ENCODE measurements around the gene RNASE7.

Gene RNASE7

GRCh38 chr14:21047378-21047781, 5.2 kb downstream of the RNASE7 start:
- no peaks in the 10 kb centered on the region for H3K36me3 ChIP-seq (ENCODE audit: insufficient read depth, low read length)
- no peak overlapping the region for H3K9ac ChIP-seq (ENCODE audit: low read depth, low read length)
- H3K9me3 ChIP-seq (ENCODE audit: control insufficient read depth, insufficient read depth, low read length) = no peaks in the 10 kb centered on the region
- H3K4me1 ChIP-seq (ENCODE audit: insufficient read depth, low read length) = no peaks in the 10 kb centered on the region

DNA sequence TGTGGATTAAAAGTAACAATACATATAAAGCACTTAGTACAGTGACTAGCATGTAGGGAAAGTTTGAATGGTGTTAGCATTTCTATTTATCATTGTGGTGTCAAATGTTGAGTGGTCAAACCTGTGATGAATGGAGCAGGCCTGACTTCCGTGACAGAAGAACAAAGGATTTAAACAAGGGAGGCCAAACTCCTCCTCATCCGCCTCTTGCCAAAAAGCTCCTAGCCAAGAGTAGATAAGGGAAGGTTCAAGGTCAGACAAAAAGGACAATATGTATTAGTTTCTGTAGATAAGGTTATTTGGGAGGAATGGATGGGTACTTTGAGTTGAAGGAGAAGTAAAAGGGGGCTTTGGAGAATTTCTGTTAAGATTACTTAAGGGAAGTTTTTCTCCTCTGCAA, 6.5 kb downstream of the RNASE7 start:
- Histone ChIP-seq H3K4me1 (ENCODE audit: insufficient read depth, low read length) (no peaks in the 10 kb centered on the region), H3K36me3 (ENCODE audit: insufficient read depth, low read length) (no peaks in the 10 kb centered on the region), H3K9me3 (ENCODE audit: control insufficient read depth, insufficient read depth, low read length) (no peaks in the 10 kb centered on the region), H3K9ac (ENCODE audit: low read depth, low read length) (no peak overlapping the region)

DNA sequence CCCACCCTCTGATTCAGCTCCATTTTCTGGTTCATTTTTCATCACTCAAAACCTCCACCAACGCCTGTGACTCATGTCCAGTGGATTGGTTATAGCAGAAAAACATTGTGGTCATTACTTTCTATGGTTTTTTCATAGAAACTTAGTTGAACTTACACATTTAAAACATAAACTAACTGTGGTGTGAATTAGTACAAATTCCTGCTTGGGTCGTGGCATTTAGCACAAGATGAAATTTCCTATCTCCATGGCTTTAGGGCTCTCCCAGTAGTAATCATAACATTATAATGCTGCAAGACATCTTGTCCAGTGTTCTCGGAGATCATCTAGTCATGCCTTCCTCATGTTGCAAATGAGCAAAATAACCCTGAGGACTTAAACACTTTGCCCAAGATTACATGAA, 7.1 kb downstream of the RNASE7 start:
- Histone ChIP-seq H3K4me1 (ENCODE audit: insufficient read depth, low read length) (no peaks in the 10 kb centered on the region), H3K9ac (ENCODE audit: low read depth, low read length) (no peak overlapping the region), H3K9me3 (ENCODE audit: control insufficient read depth, insufficient read depth, low read length) (no peaks in the 10 kb centered on the region), H3K36me3 (ENCODE audit: insufficient read depth, low read length) (no peaks in the 10 kb centered on the region)

GRCh38 chr14:21050597-21050996, 8.4 kb downstream of the RNASE7 start:
- H3K9me3 ChIP-seq (ENCODE audit: control insufficient read depth, insufficient read depth, low read length) = no peaks in the 10 kb centered on the region
- H3K9ac ChIP-seq (ENCODE audit: low read depth, low read length) = no peak overlapping the region
- H3K4me1 ChIP-seq (ENCODE audit: insufficient read depth, low read length) = no peaks in the 10 kb centered on the region
- no peaks in the 10 kb centered on the region for H3K36me3 ChIP-seq (ENCODE audit: insufficient read depth, low read length)

DNA sequence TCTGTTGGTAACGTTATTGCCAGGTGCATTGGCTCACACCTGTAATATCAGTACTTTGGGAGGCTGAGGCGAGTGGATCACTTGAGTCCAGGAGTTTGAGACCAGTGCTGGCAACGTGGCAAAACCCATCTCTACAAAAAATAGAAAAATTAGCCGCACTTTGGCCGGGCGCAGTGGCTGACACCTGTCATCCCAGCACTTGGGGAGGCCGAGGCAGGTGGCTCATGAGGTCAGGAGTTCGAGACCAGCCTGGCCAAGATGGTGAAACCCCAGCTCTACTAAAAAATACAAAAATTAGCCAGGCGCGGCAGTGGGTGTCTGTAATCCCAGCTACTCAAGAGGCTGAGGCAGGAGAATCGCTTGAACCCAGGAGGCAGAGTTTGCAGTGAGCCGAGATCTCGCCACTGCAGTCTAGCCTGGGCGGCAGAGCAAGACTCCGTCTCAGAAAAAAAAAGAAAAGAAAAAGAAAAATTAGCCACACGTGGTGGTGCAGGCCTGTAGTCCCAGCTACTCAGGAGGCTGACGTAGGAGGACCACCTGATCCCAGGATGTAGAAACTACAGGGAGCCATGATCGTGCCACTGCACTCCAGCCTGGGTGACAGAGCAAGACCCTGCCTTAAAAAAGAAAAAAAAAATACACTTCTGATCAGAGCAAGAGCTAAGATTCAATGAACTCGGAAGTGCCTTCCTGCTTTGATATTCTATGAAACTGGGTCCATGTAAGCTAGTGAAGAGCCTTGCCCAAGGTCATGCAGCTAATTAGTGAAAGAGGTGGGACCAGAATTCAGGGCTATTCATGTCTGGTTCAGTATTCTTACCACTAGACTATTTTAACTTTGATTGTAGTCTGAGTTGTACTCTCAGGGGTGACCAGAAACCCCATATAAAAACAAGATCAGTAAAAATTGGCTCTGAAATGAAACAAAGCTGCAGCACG, 11.3 kb downstream of the RNASE7 start:
- Histone ChIP-seq H3K9me3 (ENCODE audit: control insufficient read depth, insufficient read depth, low read length) (no peaks in the 10 kb centered on the region), H3K9ac (ENCODE audit: low read depth, low read length) (no peak overlapping the region), H3K4me1 (ENCODE audit: insufficient read depth, low read length) (no peaks in the 10 kb centered on the region), H3K36me3 (ENCODE audit: insufficient read depth, low read length) (no peaks in the 10 kb centered on the region)

- Histone ChIP-seq H3K9me3 (ENCODE audit: control insufficient read depth, insufficient read depth, low read length) (no peaks in the 10 kb centered on the region), H3K36me3 (ENCODE audit: insufficient read depth, low read length) (no peaks in the 10 kb centered on the region), H3K4me1 (ENCODE audit: insufficient read depth, low read length) (no peaks in the 10 kb centered on the region), H3K9ac (ENCODE audit: low read depth, low read length) (no peak overlapping the region)
Observed at GRCh38 chr14:21054123-21054767, 12.1 kb downstream of the RNASE7 start.

GRCh38 chr14:21054768-21055145, 12.6 kb downstream of the RNASE7 start:
- H3K9ac ChIP-seq (ENCODE audit: low read depth, low read length) = no peak overlapping the region
- H3K4me1 ChIP-seq (ENCODE audit: insufficient read depth, low read length) = no peaks in the 10 kb centered on the region
- no peaks in the 10 kb centered on the region for H3K36me3 ChIP-seq (ENCODE audit: insufficient read depth, low read length)
- no peaks in the 10 kb centered on the region for H3K9me3 ChIP-seq (ENCODE audit: control insufficient read depth, insufficient read depth, low read length)

DNA sequence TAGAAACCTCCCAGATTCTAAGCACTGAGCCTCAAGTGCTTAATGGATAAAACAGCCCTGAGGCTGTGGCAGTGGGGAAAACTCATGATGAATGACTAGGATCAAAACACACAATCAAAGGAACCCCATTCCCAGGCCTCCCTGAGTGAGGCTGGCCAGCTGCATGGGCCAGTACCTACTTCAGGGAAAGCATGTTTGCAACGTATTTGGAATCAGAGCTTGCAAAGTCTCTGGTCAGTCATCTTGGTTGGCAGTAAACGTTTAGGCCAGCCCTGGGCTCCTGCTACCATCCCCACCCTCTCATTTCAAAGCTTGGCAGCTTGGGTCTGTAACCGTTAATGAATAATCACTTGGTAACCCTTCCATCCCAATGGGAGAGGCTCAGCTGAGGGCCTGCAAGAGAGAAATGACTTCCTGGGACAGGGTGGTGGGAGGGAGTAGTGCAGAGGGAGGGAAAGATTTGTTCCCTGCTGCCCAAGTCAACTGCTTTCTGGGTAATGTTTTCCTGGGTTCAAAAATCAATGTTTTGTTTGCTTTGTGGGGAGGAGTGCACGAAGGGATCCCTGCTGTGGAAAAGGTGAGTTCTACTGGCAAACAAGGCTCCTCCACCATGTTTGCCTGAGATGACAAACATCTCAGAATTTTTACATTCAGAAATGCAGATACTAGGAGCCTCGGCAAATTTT, 13.4 kb downstream of the RNASE7 start:
- Histone ChIP-seq H3K36me3 (ENCODE audit: insufficient read depth, low read length) (no peaks in the 10 kb centered on the region), H3K9ac (ENCODE audit: low read depth, low read length) (no peak overlapping the region), H3K9me3 (ENCODE audit: control insufficient read depth, insufficient read depth, low read length) (no peaks in the 10 kb centered on the region), H3K4me1 (ENCODE audit: insufficient read depth, low read length) (no peaks in the 10 kb centered on the region)

GRCh38 chr14:21056520-21057163, 14.5 kb downstream of the RNASE7 start:
- H3K9ac ChIP-seq (ENCODE audit: low read depth, low read length) = no peak overlapping the region

DNA sequence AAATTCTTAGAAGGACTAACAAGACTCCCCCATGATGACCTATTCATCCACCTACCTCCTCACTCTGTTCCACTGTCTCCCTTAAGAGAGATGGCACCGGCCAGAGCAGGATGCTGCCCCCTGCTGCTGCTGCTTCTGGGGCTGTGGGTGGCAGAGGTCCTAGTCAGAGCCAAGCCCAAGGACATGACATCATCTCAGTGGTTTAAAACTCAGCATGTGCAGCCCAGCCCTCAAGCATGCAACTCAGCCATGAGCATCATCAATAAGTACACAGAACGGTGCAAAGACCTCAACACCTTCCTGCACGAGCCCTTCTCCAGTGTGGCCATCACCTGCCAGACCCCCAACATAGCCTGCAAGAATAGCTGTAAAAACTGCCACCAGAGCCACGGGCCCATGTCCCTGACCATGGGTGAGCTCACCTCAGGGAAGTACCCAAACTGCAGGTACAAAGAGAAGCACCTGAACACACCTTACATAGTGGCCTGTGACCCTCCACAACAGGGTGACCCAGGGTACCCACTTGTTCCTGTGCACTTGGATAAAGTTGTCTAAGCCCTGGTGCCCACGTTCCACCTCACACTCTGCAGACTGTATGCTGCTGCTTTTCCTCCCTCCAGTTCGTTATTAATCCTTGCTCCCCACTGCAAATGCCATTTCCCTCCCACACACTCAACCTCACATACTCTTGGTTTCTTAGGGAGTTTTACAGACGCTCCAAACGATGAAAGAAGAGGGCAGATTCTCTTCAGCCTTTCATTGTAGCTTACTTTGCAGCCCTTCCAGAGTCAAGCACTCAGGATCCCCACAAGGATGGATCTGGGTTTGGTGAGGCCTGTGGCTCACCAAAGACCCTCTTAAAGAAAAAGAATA, 15.9 kb downstream of the RNASE7 start, which contains the start of gene RNASE8:
RNASE8 (plus strand) TSS at position 20 of the 873 bp plus-strand sequence; CDS start at position 91, 71 bp downstream.
- Histone ChIP-seq H3K4me1 (ENCODE audit: insufficient read depth, low read length) (no peaks in the 10 kb centered on the region), H3K36me3 (ENCODE audit: insufficient read depth, low read length) (no peaks in the 10 kb centered on the region), H3K9me3 (ENCODE audit: control insufficient read depth, insufficient read depth, low read length) (no peaks in the 10 kb centered on the region), H3K9ac (ENCODE audit: low read depth, low read length) (no peak within 1 kb of the TSS)

More at GRCh38 chr14:21056520-21057163, 14.5 kb downstream of the RNASE7 start:
- Histone ChIP-seq H3K36me3 (ENCODE audit: insufficient read depth, low read length) (no peaks in the 10 kb centered on the region), H3K4me1 (ENCODE audit: insufficient read depth, low read length) (no peaks in the 10 kb centered on the region), H3K9me3 (ENCODE audit: control insufficient read depth, insufficient read depth, low read length) (no peaks in the 10 kb centered on the region)

DNA sequence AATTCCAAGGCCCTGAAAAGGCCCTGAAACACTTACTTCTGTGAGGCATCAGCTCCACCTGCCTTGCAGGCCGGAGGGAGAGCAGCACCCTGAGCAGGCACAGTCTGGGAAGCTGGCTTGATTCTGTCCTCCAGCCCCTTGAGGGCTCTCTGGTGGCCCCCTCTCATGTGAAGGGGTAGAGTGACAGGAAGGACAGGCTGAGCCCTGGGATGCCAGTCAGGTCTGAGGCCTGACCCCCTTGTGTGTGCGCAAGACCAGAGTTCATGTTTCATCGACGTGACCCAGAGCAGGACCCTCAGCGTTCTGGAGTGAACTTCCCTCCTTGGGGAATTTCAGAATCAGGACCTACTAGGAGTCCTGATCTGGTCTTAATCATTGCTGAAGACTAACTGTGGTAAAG, 16.7 kb downstream of the RNASE7 start:
- Histone ChIP-seq H3K9me3 (ENCODE audit: control insufficient read depth, insufficient read depth, low read length) (no peaks in the 10 kb centered on the region), H3K4me1 (ENCODE audit: insufficient read depth, low read length) (peaks cover 4% of the 10 kb centered on the region; the same call in 1 of the 2 replicates), H3K36me3 (ENCODE audit: insufficient read depth, low read length) (no peaks in the 10 kb centered on the region), H3K9ac (ENCODE audit: low read depth, low read length) (no peak overlapping the region)

DNA sequence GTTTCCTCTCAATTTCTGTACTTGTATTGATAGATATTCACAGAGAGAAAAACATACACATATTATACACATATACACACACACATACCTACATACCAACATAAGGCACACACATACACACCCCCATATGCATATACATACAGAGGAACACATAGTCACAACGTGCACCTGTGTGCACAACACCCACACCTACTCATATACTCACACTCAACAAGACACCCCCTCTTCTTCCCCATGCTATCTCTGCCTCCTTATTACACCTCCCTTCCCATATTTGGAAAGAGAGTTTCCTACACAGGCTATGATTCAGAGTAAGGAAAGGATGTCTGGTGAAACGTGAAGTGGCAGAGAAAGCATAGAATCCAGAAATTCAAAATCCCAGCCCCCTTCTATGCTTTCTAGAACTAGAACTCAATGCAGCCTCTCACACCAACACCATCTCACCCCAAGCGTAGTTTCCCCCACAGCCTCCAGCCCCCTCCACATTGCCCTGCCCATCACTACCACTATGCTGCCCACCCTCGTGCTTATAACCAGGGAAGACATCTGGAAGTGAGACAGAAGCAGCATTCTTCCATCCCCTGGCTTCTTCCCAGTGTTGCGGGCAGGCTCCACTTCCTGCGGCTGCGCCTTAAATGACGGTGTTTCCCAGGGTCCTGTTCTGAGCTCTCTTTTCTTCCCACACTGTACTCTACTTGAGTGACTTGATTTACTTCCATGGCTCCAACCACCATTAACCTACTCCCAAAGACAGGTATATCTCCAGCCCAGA, 17.9 kb downstream of the RNASE7 start:
- Histone ChIP-seq H3K9me3 (ENCODE audit: control insufficient read depth, insufficient read depth, low read length) (no peaks in the 10 kb centered on the region), H3K9ac (ENCODE audit: low read depth, low read length) (no peak overlapping the region), H3K36me3 (ENCODE audit: insufficient read depth, low read length) (no peaks in the 10 kb centered on the region), H3K4me1 (ENCODE audit: insufficient read depth, low read length) (peaks cover 4% of the 10 kb centered on the region; the same call in 1 of the 2 replicates)
